ENCODE results near the gene PPT2.
A peak's percentile ranks its signal among the peaks of the same experiment; 100 is the strongest.
"Not testable (repeated sequence)": the region's sequence is repeated elsewhere in the genome, so short reads cannot be mapped to it uniquely, and the experiment has no call there.

PPT2 gene

GRCh38 chr6:32176476-32177182, 22.7 kb downstream of the PPT2 start:
- peak; percentile 46 for DNase-seq (ENCODE audit: low spot score)

DNA sequence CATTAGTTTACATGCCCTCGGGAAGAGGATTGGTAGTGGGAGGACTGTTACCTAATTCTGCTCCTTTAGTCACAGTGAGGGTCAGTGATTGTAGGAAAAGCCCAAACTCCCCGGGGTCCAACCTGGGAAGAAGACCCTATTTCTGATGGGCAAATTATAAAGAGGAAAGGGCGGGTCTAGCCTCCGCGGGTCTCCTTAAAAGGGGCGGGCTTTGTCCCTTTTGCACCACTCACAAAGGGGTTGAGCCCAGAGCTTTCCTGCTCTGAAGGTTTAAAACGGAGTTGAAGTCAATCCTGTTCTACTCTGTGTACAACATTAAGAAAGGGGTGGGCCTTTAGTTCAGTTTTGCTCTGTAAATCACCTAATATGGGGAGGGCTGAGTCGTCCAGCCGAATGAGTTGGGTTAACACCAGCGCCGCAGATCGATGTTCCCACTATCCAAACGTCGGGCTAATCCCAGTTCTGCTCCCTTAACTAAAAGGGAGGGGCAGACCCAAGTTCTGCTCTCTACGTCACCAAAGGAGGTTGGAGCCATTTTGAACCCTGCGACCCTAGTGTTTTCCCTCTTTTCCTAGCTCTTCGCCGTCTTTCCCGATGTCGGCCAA, 23.3 kb downstream of the PPT2 start:
- DNase-seq (ENCODE audit: low spot score): no peak

DNA sequence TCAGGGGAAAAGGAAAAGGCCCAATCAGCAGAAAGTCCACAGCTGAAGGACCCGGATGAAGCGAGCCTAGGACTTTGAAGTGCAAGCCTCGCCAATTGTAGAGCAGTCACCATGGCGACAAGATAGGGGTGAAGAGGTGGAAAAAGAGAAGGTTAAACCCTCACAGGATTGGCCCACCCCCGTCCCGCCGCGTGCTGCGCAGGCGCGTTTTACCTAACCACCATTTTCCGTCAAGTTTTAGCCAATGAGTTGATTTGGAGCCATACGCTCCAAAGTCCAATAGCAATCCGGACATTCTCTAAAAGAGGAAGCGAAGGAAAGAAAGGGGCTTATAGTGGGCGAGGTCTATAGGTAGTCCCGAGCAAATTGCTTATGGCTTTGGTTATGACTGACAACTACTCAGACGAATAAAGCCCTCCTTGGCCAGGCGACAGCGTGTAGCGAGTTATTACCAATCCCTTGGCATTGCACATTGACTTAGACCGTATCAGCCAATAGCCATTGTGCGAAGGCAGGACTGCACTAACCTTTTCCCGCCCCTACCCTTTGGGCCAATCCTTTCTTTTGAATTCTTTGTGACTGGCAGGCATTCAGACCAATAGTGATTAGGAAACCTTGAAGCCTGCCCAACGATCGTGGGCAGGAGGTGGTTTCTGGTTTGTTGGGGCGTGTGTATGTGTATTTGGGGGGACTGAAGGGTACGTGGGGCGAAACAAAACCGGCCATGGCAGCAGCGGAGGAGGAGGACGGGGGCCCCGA, 24.0 kb downstream of the PPT2 start, which contains the start of gene RNF5:
Gene RNF5, plus strand, starts transcription at position 618 of the 759 bp plus-strand sequence. Its CDS starts 107 bp downstream, at position 725.
- peak; percentile 96 for DNase-seq (ENCODE audit: low spot score)

DNA sequence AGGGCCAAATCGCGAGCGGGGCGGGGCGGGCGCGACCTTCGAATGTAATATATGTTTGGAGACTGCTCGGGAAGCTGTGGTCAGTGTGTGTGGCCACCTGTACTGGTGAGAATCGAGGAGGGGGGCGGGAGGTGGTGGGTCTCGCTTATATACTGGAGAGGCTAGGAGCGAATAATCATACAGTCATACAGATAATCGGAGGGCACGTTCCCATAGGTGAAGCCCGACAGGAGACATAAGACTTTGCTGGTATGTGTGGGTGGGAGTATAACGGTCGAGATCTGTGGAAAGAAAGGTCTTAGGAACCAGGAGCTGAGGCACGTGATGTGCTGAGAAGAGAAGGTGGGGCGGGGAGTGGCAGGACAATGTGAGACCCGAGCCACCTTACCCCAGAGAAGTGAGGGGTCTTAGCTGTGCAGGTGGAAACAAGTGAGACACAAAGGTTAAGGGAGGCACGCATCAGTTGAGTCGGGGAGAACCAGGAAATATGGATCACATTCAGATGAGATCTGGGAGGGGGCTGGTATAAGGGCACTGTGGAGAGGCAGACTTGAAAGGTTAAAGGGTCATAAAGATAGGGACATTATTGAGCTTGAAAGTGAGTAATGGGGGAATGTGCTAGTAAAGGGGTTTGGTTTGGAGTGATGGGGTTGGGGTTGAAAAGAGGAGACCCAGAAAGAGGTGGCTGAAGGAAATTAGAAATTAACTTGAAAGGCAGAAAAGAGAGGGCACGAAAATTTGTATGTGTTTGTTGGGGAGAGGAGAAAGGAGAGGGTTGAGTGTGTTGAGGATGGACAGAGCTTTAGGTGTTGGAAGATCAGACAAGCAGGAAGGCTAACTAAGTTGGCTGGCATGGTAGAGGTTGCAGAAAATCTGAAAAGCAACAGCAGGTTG, 24.9 kb downstream of the PPT2 start:
- no peak for DNase-seq (ENCODE audit: low spot score)

DNA sequence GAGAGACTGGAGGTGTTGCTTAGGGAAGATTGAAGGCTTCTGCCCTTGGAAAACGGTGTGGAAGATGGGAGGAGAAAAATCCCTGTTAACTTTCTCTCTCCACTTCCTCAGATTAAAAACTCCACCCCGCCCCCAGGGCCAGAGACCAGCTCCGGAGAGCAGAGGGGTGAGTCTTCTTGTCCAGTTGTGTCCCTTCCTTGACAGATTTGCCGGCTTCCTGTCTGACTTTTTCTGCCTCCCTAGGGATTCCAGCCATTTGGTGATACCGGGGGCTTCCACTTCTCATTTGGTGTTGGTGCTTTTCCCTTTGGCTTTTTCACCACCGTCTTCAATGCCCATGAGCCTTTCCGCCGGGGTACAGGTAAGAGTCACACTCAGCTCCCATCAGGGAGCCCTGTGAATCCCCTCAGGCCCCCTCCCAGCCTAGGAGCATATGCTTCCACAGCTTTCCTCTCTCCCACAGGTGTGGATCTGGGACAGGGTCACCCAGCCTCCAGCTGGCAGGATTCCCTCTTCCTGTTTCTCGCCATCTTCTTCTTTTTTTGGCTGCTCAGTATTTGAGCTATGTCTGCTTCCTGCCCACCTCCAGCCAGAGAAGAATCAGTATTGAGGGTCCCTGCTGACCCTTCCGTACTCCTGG, 25.9 kb downstream of the PPT2 start:
- DNase-seq (ENCODE audit: low spot score): no peak

DNA sequence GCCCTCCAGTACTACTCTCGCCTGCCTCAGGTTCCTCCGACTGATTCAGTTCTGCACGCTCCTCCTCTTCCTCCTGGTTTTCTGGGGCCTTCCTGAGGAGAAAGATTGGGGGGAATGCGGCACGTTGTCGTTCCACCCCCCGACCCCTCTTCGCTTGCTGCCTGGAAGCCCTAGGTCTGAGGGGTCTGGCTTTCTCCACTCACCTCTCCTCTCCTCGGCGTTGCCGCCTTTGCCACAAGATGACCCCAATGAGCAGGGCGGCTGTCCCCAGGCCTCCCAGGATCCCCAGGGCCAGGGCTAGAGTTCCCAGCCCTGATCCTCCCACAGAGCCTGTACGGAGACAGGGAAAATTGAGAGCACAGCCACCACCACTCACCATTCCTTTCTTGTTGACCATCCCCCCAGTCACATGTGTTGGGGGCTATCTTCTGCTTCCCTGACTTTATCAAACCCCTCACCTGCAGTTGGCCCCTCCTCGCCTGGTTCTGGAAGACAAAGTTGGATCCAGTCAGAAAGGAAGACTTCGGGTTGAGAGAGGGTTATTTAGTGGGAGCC, 27.3 kb downstream of the PPT2 start:
- DNase-seq (ENCODE audit: low spot score): no peak

- DNase-seq (ENCODE audit: low spot score): no peak
Observed at GRCh38 chr6:32181915-32182529, 28.1 kb downstream of the PPT2 start.

DNA sequence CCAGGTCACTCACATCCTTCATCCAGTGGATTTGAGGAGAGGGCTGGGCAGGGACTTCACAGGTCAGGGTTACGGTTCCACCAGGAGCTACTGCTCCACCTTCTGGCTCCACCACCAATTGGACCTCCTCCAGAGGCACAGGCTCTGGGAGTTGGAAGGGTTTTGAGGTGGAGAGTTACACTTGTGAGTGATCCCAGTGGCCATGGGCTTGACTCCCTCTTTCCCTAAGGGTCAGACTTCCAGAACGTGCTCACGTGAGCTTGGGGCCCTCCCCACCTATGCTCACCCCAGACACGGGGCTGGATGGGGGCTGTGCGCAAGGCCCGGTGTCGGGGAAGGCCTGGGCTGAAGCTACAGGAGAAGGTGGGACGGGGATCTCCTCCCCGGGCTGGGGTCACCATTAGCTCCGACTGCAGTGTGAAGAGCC, 28.6 kb downstream of the PPT2 start:
- DNase-seq (ENCODE audit: low spot score): no peak

- no peak for DNase-seq (ENCODE audit: low spot score)
Observed at GRCh38 chr6:32183030-32183429, 29.1 kb downstream of the PPT2 start.

- no peak for DNase-seq (ENCODE audit: low spot score)
Observed at GRCh38 chr6:32183483-32184083, 29.6 kb downstream of the PPT2 start.

DNA sequence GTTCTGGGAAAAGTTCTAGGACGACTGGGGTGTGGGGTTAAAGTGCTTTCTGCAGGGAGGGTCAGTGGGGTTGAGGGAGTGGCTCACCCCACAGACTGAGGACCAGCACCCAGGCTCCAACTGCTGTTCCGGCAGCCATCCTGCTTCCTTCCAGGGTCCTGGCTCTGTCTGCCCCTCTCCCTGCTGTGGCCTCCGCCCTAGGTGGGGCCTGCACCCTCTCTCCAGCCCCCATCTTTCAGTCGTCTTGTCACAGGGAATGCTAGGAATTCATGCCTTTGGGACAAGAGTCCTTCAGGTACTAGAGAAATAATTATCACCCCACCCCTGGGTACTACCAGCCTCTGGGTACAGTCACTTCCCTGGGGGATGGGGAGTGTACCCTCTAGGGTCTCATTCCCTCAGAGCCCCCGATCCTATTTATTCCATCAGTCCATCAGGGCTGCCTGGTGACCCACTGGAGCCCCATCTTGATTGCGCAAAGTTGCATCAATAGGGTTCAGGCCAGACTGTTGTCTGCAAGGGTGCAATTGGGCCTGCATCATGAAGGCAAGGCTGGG, 30.2 kb downstream of the PPT2 start, which contains the start of gene AGER:
Gene AGER, minus strand, starts transcription at position 170 of the 557 bp plus-strand sequence. Its CDS starts 31 bp downstream, at position 139.
- DNase-seq (ENCODE audit: low spot score): no peak

- DNase-seq (ENCODE audit: low spot score): peak; percentile 81
Observed at GRCh38 chr6:32185681-32186131, 31.8 kb downstream of the PPT2 start.

DNA sequence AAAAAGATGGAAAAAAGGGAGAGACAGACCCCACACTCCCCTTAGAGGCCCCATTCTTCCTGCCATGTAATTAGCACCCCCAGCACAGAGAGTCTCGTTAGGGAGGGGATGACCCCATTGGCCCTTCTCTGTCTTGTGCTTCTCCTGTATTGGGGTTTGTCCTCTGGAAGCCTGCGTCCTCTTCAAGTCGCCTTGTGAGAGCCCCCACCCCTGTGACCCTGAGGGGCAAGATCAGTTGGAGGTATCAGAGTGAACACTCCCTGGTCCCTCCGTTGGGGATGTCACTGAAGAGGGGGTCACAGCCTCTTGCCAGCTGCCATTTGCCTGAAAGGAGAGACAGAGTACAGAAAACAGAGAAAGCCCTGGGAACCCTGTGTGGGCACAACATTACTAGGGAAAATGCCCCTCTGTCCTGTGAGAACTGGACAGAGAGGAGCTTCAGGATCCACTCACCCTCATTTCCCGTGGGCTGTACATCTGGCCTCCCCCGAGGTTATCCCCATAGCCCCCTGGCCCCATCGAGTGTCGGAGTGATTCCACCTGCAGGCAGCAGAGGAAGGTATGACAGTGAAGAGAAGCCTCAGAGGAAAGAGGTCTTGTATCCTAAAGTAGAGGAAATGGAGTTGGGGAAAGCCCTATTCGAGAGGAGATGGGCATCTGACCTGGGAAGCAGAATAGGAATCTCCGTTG, 32.4 kb downstream of the PPT2 start:
- DNase-seq (ENCODE audit: low spot score): not testable (repeated sequence)

- DNase-seq (ENCODE audit: low spot score): no peak
Observed at GRCh38 chr6:32187009-32187709, 33.2 kb downstream of the PPT2 start.

DNA sequence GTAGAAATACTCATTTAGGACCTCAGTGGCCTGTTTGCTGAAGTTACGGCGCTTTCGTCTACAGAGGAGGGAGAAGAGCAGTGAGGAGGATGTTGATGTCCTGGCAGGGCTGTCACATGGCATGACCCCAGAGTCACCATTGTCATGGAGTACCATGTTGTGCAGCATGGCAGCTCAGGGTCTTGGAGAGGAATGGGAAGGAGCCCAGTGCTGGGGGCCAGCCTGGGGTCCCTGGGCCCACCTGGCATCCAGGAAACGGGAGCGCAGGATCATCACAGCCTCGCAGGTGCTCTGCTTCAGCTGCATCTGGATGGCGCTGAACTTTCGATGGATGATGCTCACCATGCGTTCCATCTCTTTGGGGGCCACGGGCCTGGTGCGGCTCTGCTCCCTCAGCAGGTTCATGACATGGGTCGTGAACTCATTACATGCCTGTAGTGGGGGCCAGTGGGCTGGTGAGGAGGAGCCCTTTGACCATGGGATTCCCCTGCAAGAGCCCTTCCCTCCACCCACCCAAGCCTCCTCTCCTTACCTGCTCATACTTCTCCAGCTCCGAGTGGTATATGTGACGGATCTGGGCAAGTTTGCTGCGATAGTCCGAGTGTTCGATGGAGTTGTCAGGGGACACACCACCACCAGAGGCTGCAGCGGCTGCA, 33.9 kb downstream of the PPT2 start:
- not testable (repeated sequence) for DNase-seq (ENCODE audit: low spot score)

GRCh38 chr6:32188381-32189068, 34.6 kb downstream of the PPT2 start:
- DNase-seq (ENCODE audit: low spot score): no peak

DNA sequence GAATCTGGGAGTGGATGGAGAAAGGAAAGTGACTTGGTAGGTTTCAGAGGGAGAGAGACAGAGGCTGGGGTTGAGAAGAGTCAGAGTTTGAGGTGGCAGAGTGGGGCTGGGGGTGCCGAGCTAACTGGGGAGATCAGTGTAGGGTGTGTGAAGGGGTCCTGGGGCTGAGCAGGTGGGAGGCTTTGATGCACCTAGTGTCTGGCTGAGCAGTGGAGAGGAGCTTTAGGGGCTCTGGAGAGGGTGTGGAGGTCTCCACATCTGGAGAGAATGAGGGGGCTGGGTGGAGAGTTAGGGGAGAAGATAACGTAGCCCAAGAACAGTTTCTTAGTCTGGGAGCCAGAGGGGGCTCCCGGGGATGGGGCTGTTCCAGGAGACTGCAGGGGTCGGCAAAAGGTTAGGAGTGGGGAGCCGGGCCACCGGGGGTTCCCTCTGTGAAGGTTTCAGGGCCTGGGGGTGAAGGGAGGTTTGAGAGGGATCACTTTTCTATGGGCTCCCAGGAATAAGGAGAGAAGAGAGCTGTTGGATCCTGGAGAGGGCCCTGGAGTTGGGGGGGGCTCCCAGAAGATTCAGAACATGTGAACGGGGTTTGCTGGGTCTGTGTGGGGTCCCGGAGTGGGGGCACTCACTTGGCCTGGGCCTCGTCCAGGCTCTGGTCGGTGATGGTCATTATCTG, 35.3 kb downstream of the PPT2 start:
- DNase-seq (ENCODE audit: low spot score): no peak
